ENCODE data around the gene TMEM132D. TPM values are rescaled to one million over a fixed set of nuclear protein-coding genes. Genes with fewer than 3 reads are reported as not detected.

TMEM132D gene
- total RNA-seq, 4 donors from 2014 or later = 0.35 TPM; not detected in 3

DNA sequence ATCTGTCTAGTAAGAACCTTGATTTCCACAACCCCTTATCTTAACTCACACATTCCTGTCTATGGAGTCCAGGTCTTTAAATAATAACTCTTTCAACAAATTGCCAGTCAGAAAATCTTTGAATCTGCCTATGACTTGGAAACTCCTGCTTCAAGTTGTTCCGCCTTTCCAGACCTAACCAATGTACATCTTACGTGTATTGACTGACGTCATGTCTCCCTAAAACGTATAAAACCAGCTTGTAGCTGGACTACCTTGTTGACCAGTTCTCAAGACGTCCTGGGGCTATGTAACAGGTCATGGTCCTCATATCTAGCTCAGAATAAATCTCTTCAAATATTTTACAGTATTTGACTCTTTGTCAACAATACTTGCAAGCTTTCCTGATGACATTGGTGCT is 337.0 kb downstream of the TMEM132D start:
- Histone ChIP-seq H3K27me3 (no peaks in the 10 kb centered on the region), H3K4me3 (no peak overlapping the region), H3K4me1 (no peaks in the 10 kb centered on the region), H3K27ac (no peak overlapping the region), H3K36me3 (no peaks in the 10 kb centered on the region), H3K9me3 (no peaks in the 10 kb centered on the region)
- intact Hi-C loops (cut with DNase I; ENCODE audit: low total_unique reads) = no loop called here
- DNase-seq = no peak
- TF ChIP-seq POLR2A (IDR thresholded peaks at IDR 0.05) = no peak
- TF ChIP-seq, protein P1, sequence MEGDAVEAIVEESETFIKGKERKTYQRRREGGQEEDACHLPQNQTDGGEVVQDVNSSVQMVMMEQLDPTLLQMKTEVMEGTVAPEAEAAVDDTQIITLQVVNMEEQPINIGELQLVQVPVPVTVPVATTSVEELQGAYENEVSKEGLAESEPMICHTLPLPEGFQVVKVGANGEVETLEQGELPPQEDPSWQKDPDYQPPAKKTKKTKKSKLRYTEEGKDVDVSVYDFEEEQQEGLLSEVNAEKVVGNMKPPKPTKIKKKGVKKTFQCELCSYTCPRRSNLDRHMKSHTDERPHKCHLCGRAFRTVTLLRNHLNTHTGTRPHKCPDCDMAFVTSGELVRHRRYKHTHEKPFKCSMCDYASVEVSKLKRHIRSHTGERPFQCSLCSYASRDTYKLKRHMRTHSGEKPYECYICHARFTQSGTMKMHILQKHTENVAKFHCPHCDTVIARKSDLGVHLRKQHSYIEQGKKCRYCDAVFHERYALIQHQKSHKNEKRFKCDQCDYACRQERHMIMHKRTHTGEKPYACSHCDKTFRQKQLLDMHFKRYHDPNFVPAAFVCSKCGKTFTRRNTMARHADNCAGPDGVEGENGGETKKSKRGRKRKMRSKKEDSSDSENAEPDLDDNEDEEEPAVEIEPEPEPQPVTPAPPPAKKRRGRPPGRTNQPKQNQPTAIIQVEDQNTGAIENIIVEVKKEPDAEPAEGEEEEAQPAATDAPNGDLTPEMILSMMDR (IDR thresholded peaks at IDR 0.05) = no peak

- no peak for DNase-seq
- intact Hi-C loops (cut with DNase I; ENCODE audit: low total_unique reads) = no loop called here
- no peaks in the 10 kb centered on the region for H3K4me1 ChIP-seq
- H3K27ac ChIP-seq = no peak overlapping the region
- TF ChIP-seq POLR2A (IDR thresholded peaks at IDR 0.05) = no peak
- TF ChIP-seq, protein P1 (IDR thresholded peaks at IDR 0.05) = no peak
- no peaks in the 10 kb centered on the region for H3K9me3 ChIP-seq
- no peaks in the 10 kb centered on the region for H3K36me3 ChIP-seq
- H3K4me3 ChIP-seq = no peak overlapping the region
- no peaks in the 10 kb centered on the region for H3K27me3 ChIP-seq
Measured at GRCh38 chr12:129564768-129565167, 339.1 kb downstream of the TMEM132D start.

GRCh38 chr12:129563266-129563665 is 340.6 kb downstream of the TMEM132D start:
- no peaks in the 10 kb centered on the region for H3K9me3 ChIP-seq
- no peaks in the 10 kb centered on the region for H3K4me1 ChIP-seq
- no peaks in the 10 kb centered on the region for H3K27me3 ChIP-seq
- no peaks in the 10 kb centered on the region for H3K36me3 ChIP-seq
- no peak overlapping the region for H3K27ac ChIP-seq
- no peak for DNase-seq
- intact Hi-C loops (cut with DNase I; ENCODE audit: low total_unique reads) = no loop called here
- H3K4me3 ChIP-seq = no peak overlapping the region
- TF ChIP-seq POLR2A (IDR thresholded peaks at IDR 0.05) = no peak
- TF ChIP-seq, protein P1 (IDR thresholded peaks at IDR 0.05) = no peak

GRCh38 chr12:129561304-129561703 is 342.5 kb downstream of the TMEM132D start:
- H3K4me1 ChIP-seq = no peaks in the 10 kb centered on the region
- H3K27me3 ChIP-seq = no peaks in the 10 kb centered on the region
- no peak overlapping the region for H3K4me3 ChIP-seq
- no peaks in the 10 kb centered on the region for H3K36me3 ChIP-seq
- DNase-seq = no peak
- TF ChIP-seq POLR2A (IDR thresholded peaks at IDR 0.05) = no peak
- TF ChIP-seq, protein P1 (IDR thresholded peaks at IDR 0.05) = no peak
- no peak overlapping the region for H3K27ac ChIP-seq
- intact Hi-C loops (cut with DNase I; ENCODE audit: low total_unique reads) = no loop called here
- H3K9me3 ChIP-seq = no peaks in the 10 kb centered on the region

- DNase-seq = no peak
- H3K27me3 ChIP-seq = no peaks in the 10 kb centered on the region
- intact Hi-C loops (cut with DNase I; ENCODE audit: low total_unique reads) = no loop called here
- H3K27ac ChIP-seq = no peak overlapping the region
- no peaks in the 10 kb centered on the region for H3K4me1 ChIP-seq
- TF ChIP-seq, protein P1 (IDR thresholded peaks at IDR 0.05) = no peak
- no peak for TF ChIP-seq POLR2A (IDR thresholded peaks at IDR 0.05)
- no peaks in the 10 kb centered on the region for H3K36me3 ChIP-seq
- H3K4me3 ChIP-seq = no peak overlapping the region
- H3K9me3 ChIP-seq = no peaks in the 10 kb centered on the region
Measured at GRCh38 chr12:129559776-129560175, 344.0 kb downstream of the TMEM132D start.
